HL-60 (cell line): ENCODE measurements around the gene DGLUCY.

ENCODE experiments used
- CTCF ChIP-seq: IDR thresholded peaks from one replicate; pipeline ENCODE4 v1.5.1; 2011; ENCODE audit warnings: low read length, control low read depth, inconsistent platforms; ENCODE audit not compliant: insufficient read depth
- POLR2AphosphoS5 ChIP-seq: IDR thresholded peaks from 2 replicates; pipeline ENCODE4 v1.6.1; 2012; ENCODE audit warnings: low read depth
- SPI1 ChIP-seq: IDR thresholded peaks from 2 replicates; pipeline ENCODE4 v1.6.1; 2012; ENCODE audit warnings: low read depth, mild to moderate bottlenecking, borderline replicate concordance

DNA sequence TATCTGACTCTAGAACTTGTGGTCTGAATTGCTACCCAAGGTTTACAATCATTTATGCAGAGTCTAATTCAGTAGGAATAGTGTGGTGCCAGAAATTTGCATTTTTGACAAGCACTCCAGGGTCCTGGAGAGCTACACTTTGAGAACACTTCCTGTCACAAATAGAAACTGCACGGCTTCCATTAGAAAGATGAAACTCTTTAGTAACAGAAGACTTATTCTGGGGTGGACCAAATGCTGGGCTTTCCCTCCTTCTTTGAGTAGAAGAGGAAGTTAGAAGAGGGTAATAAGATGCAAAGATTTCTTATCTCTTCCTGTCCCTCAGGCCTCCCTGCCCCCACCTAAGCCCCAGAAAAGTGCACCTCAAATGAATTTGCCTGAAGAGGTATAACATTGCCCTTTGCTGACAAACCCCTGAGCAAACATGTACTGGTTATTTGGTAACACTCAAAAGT is 28.4 kb downstream of the DGLUCY start:
- TF ChIP-seq CTCF (no peak), POLR2AphosphoS5 (no peak), SPI1 (peak; percentile 16; the same call in 1 of the 2 replicates)
